ENCODE results near the gene TRUB2. TPM values are rescaled to one million over a fixed set of nuclear protein-coding genes. Genes with fewer than 3 reads are reported as not detected.
A peak's percentile ranks its signal among the peaks of the same experiment; 100 is the strongest.

The TRUB2 gene
- total RNA-seq, 1 donor from 2014 or later, result 11.3 TPM

DNA sequence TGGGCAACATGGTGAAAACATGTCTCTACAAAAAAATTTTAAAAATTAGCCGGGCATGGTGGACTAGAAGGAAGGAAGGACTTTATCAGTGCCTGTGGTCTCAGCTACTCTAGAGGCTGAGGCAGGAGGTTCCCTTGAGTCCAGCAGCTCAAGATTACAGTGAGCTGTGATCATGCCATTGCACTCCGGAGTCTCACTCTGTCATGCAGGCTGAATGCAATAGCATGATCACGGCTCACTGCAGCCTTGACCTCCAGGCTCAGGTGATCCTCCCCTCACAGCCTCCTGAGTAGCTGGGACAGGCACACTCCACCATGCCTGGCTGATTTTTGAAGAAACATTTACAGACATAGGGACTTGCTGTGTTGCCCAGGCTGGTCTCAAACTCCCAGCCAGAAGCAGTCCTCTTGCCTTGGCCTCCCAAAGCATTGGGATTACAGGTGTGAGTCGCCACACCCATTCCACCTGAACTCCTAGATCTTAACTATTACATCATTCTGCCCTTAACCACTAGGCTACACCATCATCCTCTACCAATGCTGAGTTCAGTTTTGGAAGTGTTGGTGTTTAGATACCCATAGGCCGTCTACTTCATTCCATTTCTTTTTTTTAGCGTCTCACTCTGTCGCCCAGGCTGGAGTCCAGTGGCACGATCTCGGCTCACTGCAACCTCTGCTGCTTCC, 46.9 kb upstream of the TRUB2 start:
- intact Hi-C loops (cut with DNase I), result loop anchor here (10.0 kb wide), 1 partner anchor 46 kb away; no protein-coding TSS in a partner anchor
- TF ChIP-seq POLR2A (IDR thresholded peaks at IDR 0.05) (no peak), POLR2AphosphoS5 (IDR thresholded peaks at IDR 0.05; ENCODE audit: insufficient read depth in 1 of 2, low read depth in 1 of 2) (no peak)
- TF ChIP-seq, protein P1, sequence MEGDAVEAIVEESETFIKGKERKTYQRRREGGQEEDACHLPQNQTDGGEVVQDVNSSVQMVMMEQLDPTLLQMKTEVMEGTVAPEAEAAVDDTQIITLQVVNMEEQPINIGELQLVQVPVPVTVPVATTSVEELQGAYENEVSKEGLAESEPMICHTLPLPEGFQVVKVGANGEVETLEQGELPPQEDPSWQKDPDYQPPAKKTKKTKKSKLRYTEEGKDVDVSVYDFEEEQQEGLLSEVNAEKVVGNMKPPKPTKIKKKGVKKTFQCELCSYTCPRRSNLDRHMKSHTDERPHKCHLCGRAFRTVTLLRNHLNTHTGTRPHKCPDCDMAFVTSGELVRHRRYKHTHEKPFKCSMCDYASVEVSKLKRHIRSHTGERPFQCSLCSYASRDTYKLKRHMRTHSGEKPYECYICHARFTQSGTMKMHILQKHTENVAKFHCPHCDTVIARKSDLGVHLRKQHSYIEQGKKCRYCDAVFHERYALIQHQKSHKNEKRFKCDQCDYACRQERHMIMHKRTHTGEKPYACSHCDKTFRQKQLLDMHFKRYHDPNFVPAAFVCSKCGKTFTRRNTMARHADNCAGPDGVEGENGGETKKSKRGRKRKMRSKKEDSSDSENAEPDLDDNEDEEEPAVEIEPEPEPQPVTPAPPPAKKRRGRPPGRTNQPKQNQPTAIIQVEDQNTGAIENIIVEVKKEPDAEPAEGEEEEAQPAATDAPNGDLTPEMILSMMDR (IDR thresholded peaks at IDR 0.05), result no peak
- no peak for DNase-seq (ENCODE audit: extremely low spot score in 2 of 2)
- no peaks in the 10 kb centered on the region for H3K27me3 ChIP-seq
- H3K4me3 ChIP-seq, result no peak overlapping the region
- no peak overlapping the region for H3K27ac ChIP-seq
- H3K4me1 ChIP-seq, result peaks cover 50% of the 10 kb centered on the region
- no peaks in the 10 kb centered on the region for H3K9me3 ChIP-seq
- peaks cover 0 to 7% of the 10 kb centered on the region in 2 donors for H3K36me3 ChIP-seq

DNA sequence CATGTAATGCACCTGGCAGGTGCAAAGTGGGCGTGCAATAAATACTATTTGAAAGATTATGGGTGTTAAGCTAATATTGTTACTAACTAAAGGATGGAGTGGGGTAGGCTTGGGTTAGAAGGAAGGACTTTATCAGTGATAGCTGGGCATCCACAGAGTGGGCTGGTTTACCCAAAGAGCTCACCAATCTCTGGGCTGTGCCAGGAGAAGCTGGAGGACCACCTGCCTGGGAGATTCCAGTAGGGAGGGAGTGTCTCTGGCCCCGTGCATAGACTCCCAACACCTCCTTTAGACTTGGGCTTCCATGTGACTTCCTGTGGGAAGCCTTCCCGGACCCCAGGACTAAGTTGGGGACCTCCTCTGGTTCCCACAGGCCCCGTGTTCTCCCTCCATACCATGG, 43.3 kb upstream of the TRUB2 start:
- H3K4me1 ChIP-seq, result peaks cover 43% of the 10 kb centered on the region
- intact Hi-C loops (cut with DNase I), result loop anchor here (10.0 kb wide), 1 partner anchor 49 kb away; no protein-coding TSS in a partner anchor
- H3K4me3 ChIP-seq, result peak overlapping the region; percentile 33 to 45
- TF ChIP-seq POLR2A (IDR thresholded peaks at IDR 0.05), result no peak
- TF ChIP-seq, protein P1 (IDR thresholded peaks at IDR 0.05), result no peak
- TF ChIP-seq POLR2AphosphoS5 (IDR thresholded peaks at IDR 0.05; ENCODE audit: insufficient read depth in 1 of 2, low read depth in 1 of 2), result no peak
- H3K27ac ChIP-seq, result peak overlapping the region; percentile 71
- H3K36me3 ChIP-seq, result no peaks in the 10 kb centered on the region
- no peaks in the 10 kb centered on the region for H3K9me3 ChIP-seq
- DNase-seq (ENCODE audit: extremely low spot score in 2 of 2), result no peak
- no peaks in the 10 kb centered on the region for H3K27me3 ChIP-seq

DNA sequence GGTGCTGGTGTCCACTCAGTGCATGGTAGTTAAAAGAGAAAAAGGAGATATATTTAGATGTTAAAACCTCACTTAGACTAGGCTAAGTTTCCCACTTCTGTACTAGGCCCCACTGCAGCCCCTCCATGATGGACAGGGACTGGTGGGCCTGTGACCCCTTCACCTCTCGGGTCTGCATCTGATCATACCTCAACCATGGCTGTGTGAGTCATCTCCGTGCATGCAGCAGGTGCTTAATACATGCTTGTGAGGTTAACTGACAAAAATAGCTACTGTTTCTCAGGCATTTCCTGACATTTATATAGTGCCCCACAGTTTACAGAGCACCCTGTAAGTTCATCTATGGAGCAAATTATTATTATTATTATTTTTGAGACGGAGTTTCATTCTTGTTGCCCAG, 40.5 kb upstream of the TRUB2 start:
- no peaks in the 10 kb centered on the region for H3K9me3 ChIP-seq
- H3K4me3 ChIP-seq, result no peak overlapping the region
- DNase-seq (ENCODE audit: extremely low spot score in 2 of 2), result no peak
- no peaks in the 10 kb centered on the region for H3K27me3 ChIP-seq
- intact Hi-C loops (cut with DNase I), result loop anchor here (10.0 kb wide), 1 partner anchor 52 kb away; no protein-coding TSS in a partner anchor
- H3K36me3 ChIP-seq, result no peaks in the 10 kb centered on the region
- peaks cover 33% of the 10 kb centered on the region for H3K4me1 ChIP-seq
- TF ChIP-seq, protein P1 (IDR thresholded peaks at IDR 0.05), result no peak
- TF ChIP-seq POLR2A (IDR thresholded peaks at IDR 0.05) (no peak), POLR2AphosphoS5 (IDR thresholded peaks at IDR 0.05; ENCODE audit: insufficient read depth in 1 of 2, low read depth in 1 of 2) (no peak)
- H3K27ac ChIP-seq, result peak overlapping the region; percentile 75

DNA sequence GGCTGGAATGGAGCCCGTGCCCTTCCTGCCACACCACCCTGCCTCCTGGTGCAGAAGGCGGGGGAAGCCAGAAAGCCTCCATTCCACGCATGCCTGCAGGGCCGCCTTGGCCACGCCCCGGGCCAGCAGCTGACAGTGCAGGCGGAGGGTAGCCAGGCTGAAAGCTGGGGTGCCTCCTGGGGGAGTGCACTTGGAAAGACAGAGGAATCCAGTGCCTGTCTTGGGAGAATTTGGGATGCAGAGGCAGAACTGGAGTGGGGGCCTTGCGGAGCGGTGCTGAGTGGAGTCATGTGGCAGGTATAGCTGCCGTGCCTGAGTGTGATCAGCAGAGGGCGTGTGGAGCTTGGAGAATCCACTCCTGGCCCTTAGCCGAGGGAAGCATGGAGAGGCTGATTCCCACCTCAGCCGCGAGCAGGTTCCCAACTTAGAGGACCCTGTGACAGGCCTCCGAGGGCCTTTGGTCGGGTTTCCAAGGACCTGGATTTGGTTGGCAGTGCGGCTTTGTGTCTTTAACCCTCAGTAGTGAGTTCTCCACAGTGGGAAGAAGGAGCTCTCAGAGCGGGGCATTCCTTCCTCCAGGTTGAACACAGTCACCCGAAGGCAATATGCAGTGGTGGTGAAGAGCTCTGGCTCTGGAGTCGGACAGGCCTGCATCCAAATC, 39.9 kb upstream of the TRUB2 start:
- Histone ChIP-seq H3K27me3 (no peaks in the 10 kb centered on the region), H3K27ac (peak overlapping the region; percentile 75), H3K36me3 (peaks cover 0 to 3% of the 10 kb centered on the region in 2 donors), H3K9me3 (no peaks in the 10 kb centered on the region), H3K4me1 (peaks cover 33% of the 10 kb centered on the region), H3K4me3 (peak overlapping the region; percentile 36 to 41)
- TF ChIP-seq POLR2A (IDR thresholded peaks at IDR 0.05) (no peak), POLR2AphosphoS5 (IDR thresholded peaks at IDR 0.05; ENCODE audit: insufficient read depth in 1 of 2, low read depth in 1 of 2) (peak; percentile 71 to 73)
- TF ChIP-seq, protein P1 (IDR thresholded peaks at IDR 0.05), result peak; percentile 24 to 82 (median 70)
- DNase-seq (ENCODE audit: extremely low spot score in 2 of 2), result no peak
- intact Hi-C loops (cut with DNase I), result loop anchor here (10.0 kb wide), 1 partner anchor 53 kb away; no protein-coding TSS in a partner anchor

All from vagina (tissue), 2 donors.